SK-N-MC (cell line): ENCODE data around the gene ATG5.

Experiments used
- EZH2 ChIP-seq: fragments of 200-600 bp; sonication (generic); IDR thresholded peaks from one replicate; pipeline ENCODE4 v1.6.1; 2017; ENCODE audit warnings: antibody characterized with exemption
- POLR2AphosphoS5 ChIP-seq: IDR thresholded peaks from 2 replicates; pipeline ENCODE4 v1.6.1; 2012; ENCODE audit warnings: mild to moderate bottlenecking, low read depth, low read length, borderline replicate concordance

- no peak for TF ChIP-seq POLR2AphosphoS5
- no peak for TF ChIP-seq EZH2
Observed at GRCh38 chr6:106286746-106287145, 38.8 kb downstream of the ATG5 start.
